ENCODE measurements around the gene ARMH3.

DNA sequence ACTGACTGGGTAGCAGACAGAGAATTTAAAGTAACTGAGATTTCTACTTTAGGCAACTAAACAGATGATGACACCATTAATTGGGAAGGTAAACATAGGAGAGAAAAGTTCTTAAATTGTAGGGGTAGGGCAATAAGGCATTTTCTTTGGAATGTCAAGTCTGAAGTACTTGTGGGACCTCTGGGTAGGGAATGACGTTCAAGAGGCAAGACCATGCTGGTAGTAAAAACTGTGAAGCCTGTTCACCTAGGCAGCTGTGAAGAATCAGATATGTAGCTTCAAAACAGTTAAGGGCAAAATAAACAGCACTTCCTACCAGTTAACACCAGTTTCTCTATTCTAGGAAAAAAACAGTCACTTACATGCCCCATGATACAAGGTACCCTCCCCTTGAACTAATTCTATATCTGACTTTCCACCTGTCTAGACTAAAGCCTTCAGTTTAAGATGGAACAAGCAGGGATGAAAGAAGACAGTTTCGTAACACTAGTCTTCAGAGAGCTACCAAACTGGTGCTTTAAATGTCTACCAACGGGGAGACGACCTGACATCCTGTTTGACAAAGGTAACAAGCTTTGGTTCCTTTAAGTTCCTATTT lies 149.3 kb downstream of the ARMH3 start:
- TF ChIP-seq, protein P1, sequence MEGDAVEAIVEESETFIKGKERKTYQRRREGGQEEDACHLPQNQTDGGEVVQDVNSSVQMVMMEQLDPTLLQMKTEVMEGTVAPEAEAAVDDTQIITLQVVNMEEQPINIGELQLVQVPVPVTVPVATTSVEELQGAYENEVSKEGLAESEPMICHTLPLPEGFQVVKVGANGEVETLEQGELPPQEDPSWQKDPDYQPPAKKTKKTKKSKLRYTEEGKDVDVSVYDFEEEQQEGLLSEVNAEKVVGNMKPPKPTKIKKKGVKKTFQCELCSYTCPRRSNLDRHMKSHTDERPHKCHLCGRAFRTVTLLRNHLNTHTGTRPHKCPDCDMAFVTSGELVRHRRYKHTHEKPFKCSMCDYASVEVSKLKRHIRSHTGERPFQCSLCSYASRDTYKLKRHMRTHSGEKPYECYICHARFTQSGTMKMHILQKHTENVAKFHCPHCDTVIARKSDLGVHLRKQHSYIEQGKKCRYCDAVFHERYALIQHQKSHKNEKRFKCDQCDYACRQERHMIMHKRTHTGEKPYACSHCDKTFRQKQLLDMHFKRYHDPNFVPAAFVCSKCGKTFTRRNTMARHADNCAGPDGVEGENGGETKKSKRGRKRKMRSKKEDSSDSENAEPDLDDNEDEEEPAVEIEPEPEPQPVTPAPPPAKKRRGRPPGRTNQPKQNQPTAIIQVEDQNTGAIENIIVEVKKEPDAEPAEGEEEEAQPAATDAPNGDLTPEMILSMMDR (conservative IDR thresholded peaks at IDR 0.05; ENCODE audit: low read depth in 2 of 2), result no peak
- TF ChIP-seq POLR2AphosphoS5 (IDR thresholded peaks at IDR 0.05; ENCODE audit: low read depth) (no peak), EZH2 (IDR thresholded peaks at IDR 0.05; ENCODE audit: low read depth, unreplicated experiment) (no peak), ETS1 (IDR thresholded peaks at IDR 0.05) (no peak)
- TF ChIP-seq, protein P2, sequence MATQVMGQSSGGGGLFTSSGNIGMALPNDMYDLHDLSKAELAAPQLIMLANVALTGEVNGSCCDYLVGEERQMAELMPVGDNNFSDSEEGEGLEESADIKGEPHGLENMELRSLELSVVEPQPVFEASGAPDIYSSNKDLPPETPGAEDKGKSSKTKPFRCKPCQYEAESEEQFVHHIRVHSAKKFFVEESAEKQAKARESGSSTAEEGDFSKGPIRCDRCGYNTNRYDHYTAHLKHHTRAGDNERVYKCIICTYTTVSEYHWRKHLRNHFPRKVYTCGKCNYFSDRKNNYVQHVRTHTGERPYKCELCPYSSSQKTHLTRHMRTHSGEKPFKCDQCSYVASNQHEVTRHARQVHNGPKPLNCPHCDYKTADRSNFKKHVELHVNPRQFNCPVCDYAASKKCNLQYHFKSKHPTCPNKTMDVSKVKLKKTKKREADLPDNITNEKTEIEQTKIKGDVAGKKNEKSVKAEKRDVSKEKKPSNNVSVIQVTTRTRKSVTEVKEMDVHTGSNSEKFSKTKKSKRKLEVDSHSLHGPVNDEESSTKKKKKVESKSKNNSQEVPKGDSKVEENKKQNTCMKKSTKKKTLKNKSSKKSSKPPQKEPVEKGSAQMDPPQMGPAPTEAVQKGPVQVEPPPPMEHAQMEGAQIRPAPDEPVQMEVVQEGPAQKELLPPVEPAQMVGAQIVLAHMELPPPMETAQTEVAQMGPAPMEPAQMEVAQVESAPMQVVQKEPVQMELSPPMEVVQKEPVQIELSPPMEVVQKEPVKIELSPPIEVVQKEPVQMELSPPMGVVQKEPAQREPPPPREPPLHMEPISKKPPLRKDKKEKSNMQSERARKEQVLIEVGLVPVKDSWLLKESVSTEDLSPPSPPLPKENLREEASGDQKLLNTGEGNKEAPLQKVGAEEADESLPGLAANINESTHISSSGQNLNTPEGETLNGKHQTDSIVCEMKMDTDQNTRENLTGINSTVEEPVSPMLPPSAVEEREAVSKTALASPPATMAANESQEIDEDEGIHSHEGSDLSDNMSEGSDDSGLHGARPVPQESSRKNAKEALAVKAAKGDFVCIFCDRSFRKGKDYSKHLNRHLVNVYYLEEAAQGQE (IDR thresholded peaks at IDR 0.05; ENCODE audit: unreplicated experiment), result no peak
